ENCODE data around the gene XPO6. TPM values are rescaled to one million over a fixed set of nuclear protein-coding genes. Genes with fewer than 3 reads are reported as not detected.

XPO6 gene
- total RNA-seq, 1 experiment from 2014 or later, result 112 TPM

- CTCF ChIA-PET, result interaction anchor here (0.5 kb wide), 1 partner anchor 1847 kb away, joined by 11 read pairs; the partner anchor contains the start of gene TLCD3B
- H3K9me3 Mint-ChIP-seq (ENCODE audit: unreplicated experiment), result peaks cover 9% of the 10 kb centered on the region
- intact Hi-C loops (cut with micrococcal nuclease; ENCODE audit: unreplicated experiment), result no loop called here
- BruUV-seq (replicated peaks), result no TSS peak
- peaks cover 46% of the 10 kb centered on the region for H3K36me3 Mint-ChIP-seq (ENCODE audit: insufficient read depth, unreplicated experiment)
- H3K27me3 Mint-ChIP-seq (ENCODE audit: insufficient read depth, unreplicated experiment), result no peaks in the 10 kb centered on the region
- no peaks in the 10 kb centered on the region for H3K27me3 ChIP-seq (replicated peaks; ENCODE audit: control insufficient read depth, insufficient read depth, low read length)
- TF ChIP-seq, protein P1, sequence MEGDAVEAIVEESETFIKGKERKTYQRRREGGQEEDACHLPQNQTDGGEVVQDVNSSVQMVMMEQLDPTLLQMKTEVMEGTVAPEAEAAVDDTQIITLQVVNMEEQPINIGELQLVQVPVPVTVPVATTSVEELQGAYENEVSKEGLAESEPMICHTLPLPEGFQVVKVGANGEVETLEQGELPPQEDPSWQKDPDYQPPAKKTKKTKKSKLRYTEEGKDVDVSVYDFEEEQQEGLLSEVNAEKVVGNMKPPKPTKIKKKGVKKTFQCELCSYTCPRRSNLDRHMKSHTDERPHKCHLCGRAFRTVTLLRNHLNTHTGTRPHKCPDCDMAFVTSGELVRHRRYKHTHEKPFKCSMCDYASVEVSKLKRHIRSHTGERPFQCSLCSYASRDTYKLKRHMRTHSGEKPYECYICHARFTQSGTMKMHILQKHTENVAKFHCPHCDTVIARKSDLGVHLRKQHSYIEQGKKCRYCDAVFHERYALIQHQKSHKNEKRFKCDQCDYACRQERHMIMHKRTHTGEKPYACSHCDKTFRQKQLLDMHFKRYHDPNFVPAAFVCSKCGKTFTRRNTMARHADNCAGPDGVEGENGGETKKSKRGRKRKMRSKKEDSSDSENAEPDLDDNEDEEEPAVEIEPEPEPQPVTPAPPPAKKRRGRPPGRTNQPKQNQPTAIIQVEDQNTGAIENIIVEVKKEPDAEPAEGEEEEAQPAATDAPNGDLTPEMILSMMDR (IDR thresholded peaks at IDR 0.05; ENCODE audit: insufficient read depth in 1 of 2, low read depth in 1 of 2, low read length in 1 of 2, severe bottlenecking in 1 of 2, unreplicated experiment in 1 of 2), result no peak
- DNase-seq, result no peak
- no peaks in the 10 kb centered on the region for H3K36me3 ChIP-seq (ENCODE audit: control insufficient read depth, insufficient read depth, low read length)
- H3K4me1 Mint-ChIP-seq (ENCODE audit: low read depth, unreplicated experiment), result peaks cover 20% of the 10 kb centered on the region
- no peak overlapping the region for H3K4me3 Mint-ChIP-seq (ENCODE audit: unreplicated experiment)
- peak overlapping the region; percentile 10 for H3K27ac Mint-ChIP-seq (ENCODE audit: unreplicated experiment)
- H3K4me3 ChIP-seq (ENCODE audit: low read depth, low read length), result no peak overlapping the region
- H3K4me1 ChIP-seq, result peaks cover 35% of the 10 kb centered on the region
- POLR2A ChIA-PET, result interaction anchor here (0.6 kb wide), 1 partner anchor 9 kb away, joined by 5 read pairs; no protein-coding TSS in a partner anchor
- H3K9me3 ChIP-seq, result peaks cover 4% of the 10 kb centered on the region; the same call in 1 of the 2 replicates
Observed at GRCh38 chr16:28183930-28184329, 27.8 kb downstream of the XPO6 start.

- Mint-ChIP-seq H3K27me3 (ENCODE audit: insufficient read depth, unreplicated experiment) (no peaks in the 10 kb centered on the region), H3K36me3 (ENCODE audit: insufficient read depth, unreplicated experiment) (peaks cover 46% of the 10 kb centered on the region), H3K4me1 (ENCODE audit: low read depth, unreplicated experiment) (peaks cover 20% of the 10 kb centered on the region), H3K27ac (ENCODE audit: unreplicated experiment) (peak overlapping the region; percentile 10), H3K9me3 (ENCODE audit: unreplicated experiment) (peaks cover 9% of the 10 kb centered on the region), H3K4me3 (ENCODE audit: unreplicated experiment) (no peak overlapping the region)
- Histone ChIP-seq H3K9me3 (peaks cover 4% of the 10 kb centered on the region; the same call in 1 of the 2 replicates), H3K4me1 (peaks cover 35% of the 10 kb centered on the region), H3K36me3 (ENCODE audit: control insufficient read depth, insufficient read depth, low read length) (no peaks in the 10 kb centered on the region), H3K4me3 (ENCODE audit: low read depth, low read length) (no peak overlapping the region), H3K27me3 (replicated peaks; ENCODE audit: control insufficient read depth, insufficient read depth, low read length) (no peaks in the 10 kb centered on the region)
- TF ChIP-seq, protein P1 (IDR thresholded peaks at IDR 0.05; ENCODE audit: insufficient read depth in 1 of 2, low read depth in 1 of 2, low read length in 1 of 2, severe bottlenecking in 1 of 2, unreplicated experiment in 1 of 2), result no peak
- ChIA-PET POLR2A (interaction anchor here (0.6 kb wide), 1 partner anchor 9 kb away, joined by 5 read pairs; no protein-coding TSS in a partner anchor), CTCF (interaction anchor here (0.5 kb wide), 1 partner anchor 1847 kb away, joined by 11 read pairs; the partner anchor contains the start of gene TLCD3B)
- DNase-seq, result no peak
- intact Hi-C loops (cut with micrococcal nuclease; ENCODE audit: unreplicated experiment), result no loop called here
- BruUV-seq (replicated peaks), result no TSS peak
Observed at GRCh38 chr16:28183484-28183883, 28.3 kb downstream of the XPO6 start.

DNA sequence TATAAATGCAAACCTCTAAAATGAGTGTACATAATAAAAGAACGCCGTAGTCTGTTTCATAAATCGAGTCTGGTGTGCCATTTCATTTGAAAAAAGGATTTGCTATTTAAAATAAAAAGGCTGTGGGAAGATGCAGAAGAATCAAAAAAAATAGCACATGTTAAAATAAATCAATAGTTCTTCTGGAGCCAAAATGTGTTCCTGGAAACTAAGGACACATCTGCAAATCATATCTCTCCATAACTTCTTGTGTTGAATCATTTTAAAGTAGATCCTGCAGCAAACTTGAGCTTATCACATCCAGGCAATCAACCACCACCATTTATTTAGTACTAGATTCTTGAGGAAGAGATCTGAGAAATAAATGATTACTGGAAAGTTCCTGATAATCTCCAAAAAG is 29.0 kb downstream of the XPO6 start:
- Mint-ChIP-seq H3K4me1 (ENCODE audit: low read depth, unreplicated experiment) (peaks cover 20% of the 10 kb centered on the region), H3K36me3 (ENCODE audit: insufficient read depth, unreplicated experiment) (peaks cover 48% of the 10 kb centered on the region)

More for the DNA sequence above, 29.0 kb downstream of the XPO6 start:
- DNase-seq, result no peak
- peaks cover 4% of the 10 kb centered on the region; the same call in 1 of the 2 replicates for H3K9me3 ChIP-seq
- TF ChIP-seq, protein P1 (IDR thresholded peaks at IDR 0.05; ENCODE audit: insufficient read depth in 1 of 2, low read depth in 1 of 2, low read length in 1 of 2, severe bottlenecking in 1 of 2, unreplicated experiment in 1 of 2), result no peak
- no peak overlapping the region for H3K4me3 ChIP-seq (ENCODE audit: low read depth, low read length)
- no peaks in the 10 kb centered on the region for H3K36me3 ChIP-seq (ENCODE audit: control insufficient read depth, insufficient read depth, low read length)
- CTCF ChIA-PET, result no interaction called here
- intact Hi-C loops (cut with micrococcal nuclease; ENCODE audit: unreplicated experiment), result no loop called here
- H3K27me3 ChIP-seq (replicated peaks; ENCODE audit: control insufficient read depth, insufficient read depth, low read length), result no peaks in the 10 kb centered on the region
- H3K4me3 Mint-ChIP-seq (ENCODE audit: unreplicated experiment), result no peak overlapping the region
- peaks cover 35% of the 10 kb centered on the region for H3K4me1 ChIP-seq
- POLR2A ChIA-PET, result no interaction called here
- H3K27ac Mint-ChIP-seq (ENCODE audit: unreplicated experiment), result no peak overlapping the region
- peaks cover 9% of the 10 kb centered on the region for H3K9me3 Mint-ChIP-seq (ENCODE audit: unreplicated experiment)
- H3K27me3 Mint-ChIP-seq (ENCODE audit: insufficient read depth, unreplicated experiment), result no peaks in the 10 kb centered on the region
- no TSS peak for BruUV-seq (replicated peaks)

Measured in Caco-2 (cell line).